AG08395 (cell line): ENCODE data around the gene NAGK.
"Not testable (repeated sequence)": the region's sequence is repeated elsewhere in the genome, so short reads cannot be mapped to it uniquely, and the experiment has no call there.

Source experiments
- DNase-seq: peaks from one replicate; pipeline ENCODE4 v3.0.0; 2012; ENCODE audit warnings: mixed read lengths, low spot score

The NAGK gene

GRCh38 chr2:71069376-71069775 lies 928 bp downstream of the NAGK start:
- no peak for DNase-seq

DNA sequence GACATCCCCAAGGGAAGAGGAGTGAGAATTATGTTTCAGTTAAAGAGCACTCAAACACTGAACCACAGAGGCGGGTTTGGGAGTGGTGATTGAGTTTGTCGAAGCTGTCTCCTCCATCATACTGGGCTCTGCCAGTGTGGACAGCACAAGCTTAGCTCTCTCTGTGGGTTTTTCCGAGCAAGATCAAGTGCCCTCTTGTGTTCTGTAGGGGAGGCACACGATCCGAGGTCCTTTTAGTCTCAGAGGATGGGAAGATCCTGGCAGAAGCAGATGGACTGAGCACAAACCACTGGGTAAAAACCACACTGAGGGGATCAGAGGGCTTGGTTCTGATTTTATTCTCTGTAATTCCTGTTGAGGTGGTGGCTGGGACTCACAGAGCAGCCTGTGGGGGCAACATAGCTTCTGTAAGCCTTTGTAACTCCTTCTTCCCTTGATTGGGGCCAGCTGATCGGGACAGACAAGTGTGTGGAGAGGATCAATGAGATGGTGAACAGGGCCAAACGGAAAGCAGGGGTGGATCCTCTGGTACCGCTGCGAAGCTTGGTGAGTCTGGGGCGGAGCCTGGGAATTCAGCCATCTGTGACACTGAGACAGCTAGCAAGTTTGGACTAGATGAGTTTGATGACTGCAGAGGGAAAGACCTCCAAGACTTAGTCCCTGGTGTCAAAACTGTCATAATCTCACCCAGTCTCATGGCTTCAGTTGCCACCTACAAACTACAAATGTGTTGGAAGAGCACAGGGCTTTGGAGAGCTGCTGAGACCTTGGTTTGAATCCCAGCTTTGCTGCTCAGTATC lies 2.0 kb downstream of the NAGK start:
- peak; percentile 63 for DNase-seq

DNA sequence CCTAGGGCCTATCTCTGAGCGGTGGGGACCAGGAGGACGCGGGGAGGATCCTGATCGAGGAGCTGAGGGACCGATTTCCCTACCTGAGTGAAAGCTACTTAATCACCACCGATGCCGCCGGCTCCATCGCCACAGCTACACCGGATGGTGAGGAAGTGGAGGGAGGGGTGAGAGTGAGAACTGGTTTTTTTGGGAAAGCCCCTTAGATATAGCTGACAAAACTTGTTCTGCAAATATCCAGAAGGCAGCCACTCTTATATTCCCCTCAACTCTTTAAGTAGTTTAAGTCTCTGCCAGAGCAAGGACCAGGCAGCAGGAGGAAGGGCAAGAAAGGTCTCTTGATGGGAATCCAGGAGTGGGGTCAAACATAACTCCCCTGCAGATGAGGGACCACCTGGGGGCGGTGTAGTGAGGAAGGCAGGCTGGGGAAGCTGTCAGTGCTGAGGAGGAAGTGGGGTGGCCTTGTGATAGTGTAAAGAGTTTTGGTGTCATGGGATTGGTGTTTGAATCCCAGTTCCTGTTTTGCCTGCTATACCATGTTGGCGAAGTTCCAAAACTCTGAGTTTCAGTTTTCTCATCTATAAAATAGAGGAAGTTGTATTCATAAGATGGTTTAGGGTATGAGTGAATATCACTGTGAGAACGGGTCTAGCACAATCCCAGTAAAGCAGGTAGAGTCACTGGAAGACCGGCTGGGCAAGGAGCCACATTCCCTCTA lies 3.4 kb downstream of the NAGK start:
- no peak for DNase-seq

- no peak for DNase-seq
Measured at GRCh38 chr2:71072492-71072891, 4.0 kb downstream of the NAGK start.

- DNase-seq: no peak
Measured at GRCh38 chr2:71073475-71073874, 5.0 kb downstream of the NAGK start.

GRCh38 chr2:71074893-71075395 lies 6.5 kb downstream of the NAGK start:
- no peak for DNase-seq

DNA sequence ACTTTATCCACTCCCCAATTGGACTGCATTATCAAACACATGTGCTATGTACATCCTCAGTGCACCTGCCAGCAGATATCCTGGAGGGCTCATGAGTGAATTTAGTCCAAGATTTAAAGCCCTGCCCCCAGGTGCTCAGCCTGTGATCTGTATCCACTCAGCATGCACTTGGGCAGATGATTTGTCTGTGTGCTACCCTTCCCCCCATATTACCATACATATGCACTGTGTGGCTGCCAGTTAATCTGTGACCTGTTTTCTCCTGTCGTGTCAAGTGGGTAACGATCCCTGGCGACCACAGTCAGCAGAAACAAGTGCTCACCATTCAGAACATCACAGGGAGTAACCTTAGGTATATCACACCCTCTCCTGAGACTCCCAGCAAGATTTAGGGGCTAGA lies 10.2 kb downstream of the NAGK start:
- no peak for DNase-seq

DNA sequence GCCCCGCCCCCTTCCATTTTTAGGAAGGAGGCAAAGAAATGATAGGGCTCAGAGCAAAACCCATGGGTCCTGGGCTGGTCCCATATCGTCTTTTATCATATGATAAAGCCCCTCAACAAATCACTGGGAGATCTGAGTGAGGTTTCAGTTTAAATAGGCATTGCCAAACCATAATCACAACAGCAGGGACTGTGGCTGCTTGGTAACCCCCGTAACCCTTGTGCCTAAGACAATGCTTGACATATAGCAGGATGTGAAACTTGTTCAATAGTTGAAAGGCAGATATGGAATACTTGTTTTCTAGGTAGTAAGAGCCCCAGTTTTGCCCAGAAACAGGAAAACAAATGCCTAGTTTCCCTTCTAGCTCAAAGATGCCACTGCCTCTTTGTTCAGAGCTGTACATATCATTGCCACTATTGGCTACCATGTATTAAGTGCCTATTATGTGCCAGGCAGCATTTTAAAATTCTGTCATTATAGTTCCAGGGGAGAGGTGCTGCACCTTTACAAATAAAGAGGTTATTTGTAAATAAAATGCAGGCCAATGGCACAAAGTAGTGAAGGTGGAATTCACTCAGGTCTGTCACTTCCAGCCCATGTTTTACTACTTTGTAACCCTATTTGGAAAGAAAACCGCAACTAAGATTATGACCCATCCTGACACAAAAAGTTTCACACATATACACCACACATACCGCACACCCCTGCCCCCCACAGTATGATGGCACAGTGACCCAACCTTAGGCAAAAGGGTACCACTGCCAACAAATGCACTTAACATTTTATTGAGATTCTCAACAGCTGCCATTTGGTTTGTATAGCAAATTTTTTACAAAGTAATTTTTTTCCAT lies 14.2 kb downstream of the NAGK start:
- DNase-seq: no peak

DNA sequence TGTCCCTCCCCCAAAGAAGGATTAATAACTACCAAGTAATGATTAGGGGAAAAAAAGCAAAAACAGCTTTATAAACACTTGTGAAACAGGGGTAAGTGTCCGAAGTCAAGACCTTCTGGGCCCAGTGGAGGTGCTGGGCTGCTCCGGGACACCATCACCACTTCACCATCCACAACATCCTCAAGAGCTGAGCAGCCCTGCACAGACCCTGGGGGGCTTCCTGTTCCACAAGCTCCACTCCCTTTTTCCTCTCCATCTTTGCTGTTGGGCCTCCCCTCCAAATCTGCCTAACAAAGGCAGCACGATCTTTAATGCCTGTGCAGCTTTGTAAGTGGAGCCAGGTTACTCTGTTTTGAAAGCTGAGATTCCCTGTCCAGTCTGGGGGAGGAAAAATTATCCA lies 14.8 kb downstream of the NAGK start:
- not testable (repeated sequence) for DNase-seq

- not testable (repeated sequence) for DNase-seq
Measured at GRCh38 chr2:71083752-71084312, 15.4 kb downstream of the NAGK start.

GRCh38 chr2:71085325-71086003 lies 17.0 kb downstream of the NAGK start:
- DNase-seq: not testable (repeated sequence)

DNA sequence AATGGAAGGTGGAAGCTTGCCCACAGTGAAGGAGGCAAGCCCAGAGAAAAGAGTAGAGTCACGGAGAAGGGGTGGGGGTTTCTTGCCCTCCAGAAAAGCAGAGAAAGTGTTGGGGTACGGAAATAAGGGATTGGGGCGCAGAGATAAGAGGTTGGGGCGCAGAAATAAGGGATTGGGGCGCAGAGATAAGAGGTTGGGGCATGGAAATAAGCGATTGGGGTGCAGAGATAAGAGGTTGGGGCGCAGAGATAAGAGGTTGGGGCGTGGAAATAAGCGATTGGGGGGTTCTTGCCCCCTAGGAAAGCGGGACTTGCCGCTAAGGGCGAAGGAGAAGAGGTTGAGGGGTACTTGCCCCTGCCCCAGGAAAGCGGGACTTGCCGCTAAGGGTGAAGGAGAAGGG lies 21.0 kb downstream of the NAGK start:
- not testable (repeated sequence) for DNase-seq

DNA sequence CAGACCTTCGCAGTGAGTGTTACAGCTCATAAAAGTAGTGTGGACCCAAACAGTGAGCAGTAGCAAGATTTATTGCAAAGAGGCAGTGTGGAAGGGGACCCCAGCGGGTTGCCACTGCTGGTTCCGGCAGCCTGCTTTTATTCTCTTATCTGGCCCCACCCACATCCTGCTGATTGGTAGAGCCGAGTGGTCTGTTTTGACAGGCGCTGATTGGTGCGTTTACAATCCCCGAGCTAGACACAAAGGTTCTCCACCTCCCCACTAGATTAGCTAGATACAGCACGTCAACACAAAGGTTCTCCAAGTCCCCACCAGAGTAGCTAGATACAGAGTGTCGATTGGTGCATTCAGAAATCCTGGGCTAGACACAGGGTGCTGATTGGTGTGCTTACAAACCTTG lies 23.4 kb downstream of the NAGK start:
- not testable (repeated sequence) for DNase-seq

DNA sequence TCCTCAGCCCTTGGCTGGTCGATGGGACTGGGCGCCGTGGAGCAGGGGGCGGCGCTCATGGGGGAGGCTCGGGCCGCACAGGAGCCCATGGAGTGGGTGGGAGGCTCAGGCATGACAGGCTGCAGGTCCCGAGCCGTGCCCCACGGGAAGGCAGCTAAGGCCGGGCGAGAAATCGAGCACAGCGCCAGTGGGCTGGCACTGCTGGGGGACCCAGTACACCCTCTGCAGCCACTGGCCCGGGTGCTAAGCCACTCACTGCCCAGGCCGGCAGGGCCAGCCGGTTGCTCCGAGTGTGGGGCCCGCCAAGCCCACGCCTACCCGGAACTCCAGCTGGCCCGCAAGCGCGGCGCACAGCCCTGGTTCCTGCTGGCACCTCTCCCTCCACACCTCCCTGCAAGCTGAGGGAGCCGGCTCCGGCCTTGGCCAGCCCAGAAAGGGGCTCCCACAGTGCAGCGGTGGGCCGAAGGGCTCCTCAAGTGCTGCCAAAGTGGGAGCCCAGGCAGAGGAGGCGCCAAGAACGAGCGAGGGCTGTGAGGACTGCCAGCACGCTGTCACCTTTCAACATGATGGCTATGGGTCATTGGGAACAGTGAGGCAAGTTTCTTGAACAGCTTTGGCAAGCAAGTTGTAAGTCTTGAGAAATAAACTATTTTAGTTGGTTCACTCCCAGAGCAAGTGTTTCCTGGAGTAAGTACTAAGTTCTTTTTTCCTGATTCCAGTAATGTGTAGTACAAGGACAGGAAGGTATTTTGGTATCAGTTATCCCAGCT lies 24.2 kb downstream of the NAGK start:
- DNase-seq: not testable (repeated sequence)

DNA sequence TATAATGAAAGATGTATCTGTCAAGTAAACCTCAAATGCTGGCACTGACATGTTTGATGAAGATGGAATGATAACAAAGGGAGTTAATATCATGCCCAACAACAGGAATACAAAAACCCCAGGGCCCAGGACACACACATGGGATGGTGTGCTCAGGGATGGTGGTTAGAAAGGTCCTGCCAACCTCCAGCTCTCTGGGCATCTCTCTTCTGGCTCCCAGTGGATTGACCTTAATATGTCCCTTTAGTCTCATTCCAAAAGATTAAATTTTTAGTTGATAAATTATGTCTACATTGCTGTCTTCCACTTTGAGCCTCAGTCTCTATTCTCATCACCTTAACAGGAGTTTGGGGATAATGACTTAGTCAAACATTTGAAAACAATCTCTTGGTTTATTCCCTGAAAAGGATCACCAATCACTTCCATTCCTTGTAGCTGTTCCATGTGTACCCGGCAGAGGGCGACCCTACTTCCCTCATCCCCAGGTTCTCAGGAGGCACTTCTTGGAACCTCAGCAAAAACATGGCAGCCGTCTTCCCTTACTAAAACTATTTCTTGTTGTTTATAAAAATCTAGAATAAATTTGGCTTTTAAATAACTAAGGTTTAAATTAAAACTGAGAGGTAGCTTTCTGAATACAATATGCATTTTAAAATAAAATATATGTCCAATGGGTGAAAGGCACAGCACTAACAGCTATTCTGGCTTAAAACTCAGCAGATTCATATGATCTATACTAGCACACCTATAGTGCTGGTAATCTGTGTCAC lies 31.9 kb downstream of the NAGK start:
- peak; percentile 85 for DNase-seq

GRCh38 chr2:71101656-71102055 lies 33.2 kb downstream of the NAGK start:
- peak; percentile 59 for DNase-seq

DNA sequence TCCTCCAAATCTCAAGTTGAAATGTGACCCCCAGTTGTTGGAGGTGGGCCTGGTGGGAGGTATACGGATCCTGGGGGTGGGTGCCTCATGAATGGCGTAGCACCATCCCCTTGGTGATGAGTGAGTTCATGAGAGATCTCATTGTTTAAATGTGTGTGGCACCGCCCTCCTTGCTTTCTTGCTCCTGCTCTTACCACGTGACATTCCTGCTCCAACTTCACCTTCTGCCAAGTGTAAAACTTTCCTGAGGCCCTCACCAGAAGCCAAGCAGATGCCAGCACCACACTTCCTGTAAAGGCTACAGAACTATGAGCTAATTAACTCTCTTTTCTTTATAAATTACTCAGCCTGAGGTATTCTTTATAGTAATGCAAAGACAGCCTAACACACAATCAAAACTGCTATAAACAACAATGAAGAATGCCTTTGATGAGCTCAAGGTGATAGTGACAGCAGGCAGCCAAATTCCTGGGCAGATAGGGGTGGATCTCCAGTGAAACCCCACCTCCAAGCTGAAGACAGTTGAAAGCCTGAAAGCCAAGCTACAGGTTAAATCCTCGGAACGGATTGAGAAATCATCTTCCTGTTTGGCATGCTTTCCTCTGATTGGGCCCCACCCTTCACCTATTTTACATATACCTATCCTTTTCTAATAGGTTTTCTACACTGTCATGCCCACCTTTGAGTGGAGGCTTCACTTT lies 34.7 kb downstream of the NAGK start:
- no peak for DNase-seq

DNA sequence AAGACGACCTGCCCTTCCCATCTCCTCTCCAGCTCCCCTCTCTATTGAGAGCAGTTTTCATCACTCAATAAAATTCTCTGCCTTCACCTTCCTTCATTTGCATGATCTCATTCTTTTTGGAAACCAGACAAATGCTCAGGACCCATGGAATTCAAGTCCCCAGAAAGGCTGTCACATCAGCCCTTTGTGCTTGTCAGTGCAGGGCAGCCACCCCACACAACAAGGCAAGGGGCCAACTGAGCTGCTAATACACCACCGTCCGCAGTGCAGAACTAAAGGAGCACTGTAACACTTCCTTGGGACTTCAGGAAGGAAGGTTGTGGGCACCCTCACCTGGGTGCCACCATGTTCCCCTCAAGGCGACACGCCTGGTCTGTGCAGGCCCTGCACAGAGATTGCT lies 35.4 kb downstream of the NAGK start:
- no peak for DNase-seq

DNA sequence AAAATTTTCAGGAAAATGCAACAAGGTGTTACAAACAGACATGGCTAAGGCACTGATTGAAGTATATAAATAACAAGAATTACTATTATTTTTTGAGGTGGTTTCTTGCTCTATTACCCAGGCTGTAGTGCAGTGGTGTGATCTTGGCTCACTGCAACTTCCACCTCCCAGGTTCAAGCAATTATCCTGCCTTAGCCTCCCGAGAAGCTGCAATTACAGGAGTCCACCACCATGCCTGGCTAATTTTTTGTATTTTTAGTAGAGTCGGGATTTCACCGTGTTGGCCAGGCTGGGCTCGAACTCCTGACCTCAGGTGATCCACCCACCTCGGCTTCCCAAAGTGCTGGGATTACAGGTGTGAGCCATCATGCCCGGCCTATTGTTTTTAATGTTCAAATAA lies 38.0 kb downstream of the NAGK start:
- not testable (repeated sequence) for DNase-seq
